NB4 (cell line): ENCODE measurements around the gene PLA2G4E.

Source experiments
- DNase-seq: peaks from one replicate; pipeline ENCODE4 v3.0.0; 2010; ENCODE audit warnings: low read depth
- H3K4me3 ChIP-seq: one replicate; pipeline ENCODE4 v1.5.1; 2011; ENCODE audit warnings: mild to moderate bottlenecking, low read depth, low read length, moderate library complexity
- CTCF ChIP-seq: IDR thresholded peaks from one replicate; pipeline ENCODE4 v1.5.1; 2012; ENCODE audit warnings: low read depth, low read length
- MAX ChIP-seq: IDR thresholded peaks from 2 replicates; pipeline ENCODE4 v1.6.1; 2011; ENCODE audit warnings: low read depth, low read length
- MYC ChIP-seq: IDR thresholded peaks from 2 replicates; pipeline ENCODE4 v1.6.1; 2011; ENCODE audit warnings: low read depth, low read length
- POLR2A ChIP-seq: IDR thresholded peaks from 2 replicates; pipeline ENCODE4 v1.6.1; 2011; ENCODE audit warnings: mild to moderate bottlenecking; ENCODE audit not compliant: insufficient read length; ENCODE audit errors: extremely low read depth

Gene PLA2G4E

GRCh38 chr15:41971089-41971894 lies 49.5 kb downstream of the PLA2G4E start:
- DNase-seq, result peak; percentile 78
- H3K4me3 ChIP-seq, result peak overlapping the region; percentile 77
- TF ChIP-seq MYC (peak; percentile 5; the same call in 1 of the 2 replicates), MAX (no peak)

GRCh38 chr15:41970456-41970855 lies 50.4 kb downstream of the PLA2G4E start:
- no peak for TF ChIP-seq CTCF
- no peak for TF ChIP-seq MAX
- TF ChIP-seq MYC, result no peak
- no peak for TF ChIP-seq POLR2A
- H3K4me3 ChIP-seq, result no peak overlapping the region
- no peak for DNase-seq

GRCh38 chr15:41969851-41970431 lies 50.9 kb downstream of the PLA2G4E start:
- peak; percentile 21 for DNase-seq
- TF ChIP-seq MYC, result no peak
- no peak overlapping the region for H3K4me3 ChIP-seq

GRCh38 chr15:41968701-41969100 lies 52.1 kb downstream of the PLA2G4E start:
- TF ChIP-seq POLR2A, result no peak
- no peak overlapping the region for H3K4me3 ChIP-seq
- no peak for DNase-seq

GRCh38 chr15:41967506-41968206 lies 53.2 kb downstream of the PLA2G4E start:
- no peak overlapping the region for H3K4me3 ChIP-seq
- TF ChIP-seq MYC, result peak; percentile 50; the same call in 1 of the 2 replicates
- TF ChIP-seq POLR2A, result no peak
- TF ChIP-seq MAX, result peak; percentile 54
- TF ChIP-seq CTCF, result no peak
- peak; percentile 89 for DNase-seq

- no peak overlapping the region for H3K4me3 ChIP-seq
- TF ChIP-seq POLR2A (no peak), MAX (no peak), MYC (no peak), CTCF (no peak)
- DNase-seq, result no peak
These were observed 53.8 kb downstream of the PLA2G4E start for GRCh38 chr15:41966920-41967465.

GRCh38 chr15:41966414-41966812 lies 54.4 kb downstream of the PLA2G4E start:
- H3K4me3 ChIP-seq, result no peak overlapping the region
- no peak for TF ChIP-seq MAX
- no peak for TF ChIP-seq CTCF
- no peak for TF ChIP-seq POLR2A
- TF ChIP-seq MYC, result no peak

More at GRCh38 chr15:41966414-41966812, 54.4 kb downstream of the PLA2G4E start:
- DNase-seq, result no peak
